NCI-H526 (cell line): ENCODE data around the gene TRPM4.
A peak's percentile ranks its signal among the peaks of the same experiment; 100 is the strongest.
"Not testable (repeated sequence)": the region's sequence is repeated elsewhere in the genome, so short reads cannot be mapped to it uniquely, and the experiment has no call there.

ENCODE experiments used
- DNase-seq, 2 experiments: peaks; one replicate each; lab custom pipeline; 2025; lab: John Stamatoyannopoulos, UW

TRPM4 gene

DNA sequence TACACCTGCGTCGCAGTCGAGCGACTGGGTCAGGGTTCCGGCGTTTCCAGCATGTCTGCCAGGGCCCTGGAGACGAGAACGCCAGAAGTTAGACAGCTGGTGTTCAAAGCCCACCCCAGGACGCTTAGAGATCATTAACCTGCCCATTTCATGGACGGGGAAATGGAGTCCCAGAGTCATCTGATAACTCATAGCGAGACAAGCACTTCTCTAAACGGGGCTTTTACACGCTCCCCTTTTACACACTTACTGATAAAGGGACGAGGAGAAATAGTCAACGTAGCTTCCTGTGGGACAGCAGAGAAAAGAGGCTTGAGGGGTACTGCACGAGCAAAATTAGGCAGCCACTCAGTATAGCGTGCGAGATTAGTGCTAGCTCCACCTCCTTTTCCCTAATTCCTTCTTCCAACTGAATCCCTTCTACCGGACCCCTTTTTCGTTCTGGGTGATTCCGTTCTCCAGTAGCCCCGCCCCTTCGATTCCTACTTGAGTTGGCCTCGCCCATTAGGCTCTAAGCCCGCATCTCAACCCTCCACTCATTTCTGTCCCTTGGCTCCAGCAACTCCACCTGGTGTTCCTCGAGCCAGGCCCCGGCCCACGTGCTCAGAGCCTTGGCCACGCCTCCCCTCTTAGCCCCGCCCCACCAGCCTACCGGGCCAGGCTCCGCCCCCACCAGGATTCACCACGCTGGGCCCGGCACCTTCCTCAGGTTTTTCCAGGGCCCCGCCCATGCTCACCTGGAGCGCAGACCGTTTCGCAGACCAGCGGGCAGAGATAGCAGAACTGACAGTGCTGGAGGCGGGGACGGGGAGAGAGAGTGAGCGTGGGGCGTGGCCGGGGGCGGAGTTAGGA is 6.1 kb upstream of the TRPM4 start:
- peak; percentile 93 to 99 for DNase-seq

GRCh38 chr19:49152119-49152550 is 5.5 kb upstream of the TRPM4 start:
- DNase-seq, result no peak

- no peak for DNase-seq
These were observed 4.3 kb upstream of the TRPM4 start for GRCh38 chr19:49153167-49153809.

DNA sequence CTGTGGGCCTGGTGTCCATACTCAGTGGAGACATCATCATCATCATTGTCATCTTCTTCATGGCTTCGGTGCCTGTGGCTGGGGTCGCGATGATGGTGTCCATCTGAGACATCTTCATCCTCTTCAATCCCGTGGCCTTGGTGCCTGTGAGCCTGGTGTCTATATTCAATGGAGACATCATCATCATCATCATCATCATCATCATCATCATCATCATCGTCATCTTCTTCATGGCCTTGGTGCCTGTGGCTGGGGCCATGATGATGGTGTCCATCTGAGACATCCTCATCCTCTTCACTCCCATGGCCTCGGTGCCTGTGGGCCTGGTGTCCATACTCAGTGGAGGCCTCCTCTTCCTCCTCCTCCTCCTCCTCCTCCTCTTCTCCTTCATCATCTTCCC is 3.3 kb upstream of the TRPM4 start:
- no peak for DNase-seq

- DNase-seq, result no peak
These were observed 2.4 kb upstream of the TRPM4 start, which contains the start of gene HRC for GRCh38 chr19:49155005-49155819. Gene HRC, minus strand, starts transcription at chr19:49155396. Its CDS starts 159 bp downstream, at chr19:49155237.

- DNase-seq, result no peak
These were observed 1.7 kb upstream of the TRPM4 start for GRCh38 chr19:49155820-49156346.

- no peak for DNase-seq
These were observed 3.0 kb downstream of the TRPM4 start for GRCh38 chr19:49160450-49161189.

- DNase-seq, result no peak
These were observed 4.4 kb downstream of the TRPM4 start for GRCh38 chr19:49161987-49162386.

DNA sequence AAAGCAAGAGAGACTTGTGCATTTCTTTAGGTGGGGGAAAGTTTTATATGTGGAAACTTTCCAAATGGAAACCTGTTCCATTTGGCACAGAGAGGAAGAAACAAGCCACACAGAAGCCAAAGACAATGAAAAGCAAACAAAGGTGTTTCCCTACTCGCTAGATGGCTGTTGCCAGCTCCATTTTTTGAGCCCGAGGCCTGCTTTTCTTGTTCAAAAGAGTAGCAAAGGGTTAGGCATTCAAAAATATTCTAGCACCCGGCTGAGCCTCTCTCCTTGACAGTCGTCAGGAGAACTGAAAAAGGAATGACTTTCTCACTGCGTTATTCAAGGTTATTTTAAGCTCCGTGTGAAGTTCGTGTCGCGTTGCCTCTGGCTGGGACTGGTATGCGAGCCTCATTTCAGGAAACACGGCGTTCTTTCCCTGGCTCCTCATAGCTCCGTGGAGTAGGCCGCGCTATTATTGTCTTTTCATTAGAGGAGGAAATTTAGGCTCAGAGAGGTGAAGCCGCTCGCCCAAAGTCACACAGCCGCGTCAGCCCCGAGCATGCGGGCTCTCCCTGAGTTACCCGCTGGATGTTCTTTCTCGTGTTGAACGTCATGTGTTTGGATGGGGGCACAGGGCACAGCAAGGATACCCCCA is 7.6 kb downstream of the TRPM4 start:
- no peak for DNase-seq

DNA sequence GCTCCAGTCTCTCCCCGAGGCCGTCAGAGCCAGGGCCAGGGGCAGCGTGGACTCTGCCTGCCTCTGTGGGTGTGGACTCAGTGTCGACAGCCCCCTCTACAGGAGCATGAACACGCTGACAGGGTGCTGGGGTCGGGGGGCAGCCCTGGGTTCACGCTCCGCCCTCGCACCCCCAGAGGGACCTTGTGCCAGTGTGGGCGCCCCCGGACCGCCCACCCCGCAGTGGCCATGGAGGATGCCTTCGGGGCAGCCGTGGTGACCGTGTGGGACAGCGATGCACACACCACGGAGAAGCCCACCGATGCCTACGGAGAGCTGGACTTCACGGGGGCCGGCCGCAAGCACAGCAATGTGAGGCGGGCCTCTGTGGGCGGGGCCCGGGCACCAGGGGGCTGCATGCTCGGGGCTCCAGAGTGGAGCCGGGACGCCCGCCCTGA is 8.3 kb downstream of the TRPM4 start:
- DNase-seq, result no peak

GRCh38 chr19:49167857-49168409 is 10.3 kb downstream of the TRPM4 start:
- DNase-seq, result no peak

GRCh38 chr19:49168421-49168820 is 10.8 kb downstream of the TRPM4 start:
- no peak for DNase-seq

DNA sequence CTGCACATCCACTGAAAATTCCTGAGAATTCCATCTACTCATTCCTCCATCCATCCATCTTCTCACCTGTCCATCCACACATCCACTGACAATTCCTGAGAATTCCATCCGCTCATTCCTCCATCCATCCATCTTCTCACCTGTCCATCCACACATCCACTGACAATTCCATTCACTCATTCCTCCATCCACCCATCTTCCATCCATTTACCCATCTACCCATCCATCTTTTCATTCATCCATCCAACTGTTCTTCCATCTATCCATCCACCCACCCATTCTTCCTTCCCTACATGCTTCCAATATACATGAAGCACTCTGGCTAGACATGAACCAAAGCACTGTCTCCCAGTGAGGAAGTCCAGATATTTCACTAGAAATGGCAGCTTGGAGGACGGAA is 15.6 kb downstream of the TRPM4 start:
- no peak for DNase-seq

DNA sequence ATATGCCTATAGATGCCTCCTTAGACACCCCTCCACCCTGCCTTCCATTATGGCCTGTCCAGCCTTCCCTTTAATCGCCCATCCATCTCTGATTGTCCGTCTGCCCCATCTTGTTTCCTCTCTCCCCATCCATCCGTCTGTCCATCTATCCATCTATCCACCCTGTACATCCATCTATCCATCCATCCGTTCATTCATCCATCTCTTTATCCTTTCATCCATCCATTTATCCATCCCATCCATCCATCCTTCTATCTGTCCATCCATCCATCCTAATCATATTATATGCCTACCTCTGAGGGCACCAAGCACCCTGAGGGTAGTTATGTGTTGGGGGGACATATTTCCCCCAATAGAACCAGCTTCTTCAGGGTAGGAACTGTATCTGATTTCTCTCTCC is 23.1 kb downstream of the TRPM4 start:
- no peak for DNase-seq

GRCh38 chr19:49182010-49182847 is 24.6 kb downstream of the TRPM4 start:
- not testable (repeated sequence) for DNase-seq

GRCh38 chr19:49182848-49183375 is 25.3 kb downstream of the TRPM4 start:
- no peak for DNase-seq

- DNase-seq, result no peak
These were observed 28.5 kb downstream of the TRPM4 start for GRCh38 chr19:49186108-49186507.

DNA sequence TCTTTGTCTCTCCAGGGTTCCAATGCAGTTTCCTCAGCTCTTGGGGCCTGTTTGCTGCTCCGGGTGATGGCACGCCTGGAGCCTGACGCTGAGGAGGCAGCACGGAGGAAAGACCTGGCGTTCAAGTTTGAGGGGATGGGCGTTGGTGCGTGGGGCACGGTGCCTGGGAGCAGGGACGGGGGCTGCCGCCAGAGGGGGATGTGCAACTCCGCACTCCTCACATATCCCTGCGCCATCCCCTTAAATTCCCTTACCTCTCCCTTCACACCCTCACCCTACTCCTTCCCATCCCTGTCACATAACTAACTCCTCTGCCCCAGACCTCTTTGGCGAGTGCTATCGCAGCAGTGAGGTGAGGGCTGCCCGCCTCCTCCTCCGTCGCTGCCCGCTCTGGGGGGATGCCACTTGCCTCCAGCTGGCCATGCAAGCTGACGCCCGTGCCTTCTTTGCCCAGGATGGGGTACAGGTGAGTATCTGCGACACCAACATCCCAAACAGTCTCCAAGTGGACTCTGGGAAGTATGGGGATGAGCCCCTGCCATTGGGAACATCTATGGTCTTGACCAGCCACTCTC is 31.1 kb downstream of the TRPM4 start:
- DNase-seq, result no peak

- no peak for DNase-seq
These were observed 31.7 kb downstream of the TRPM4 start for GRCh38 chr19:49189259-49189658.
